H4 (cell line): Measurements from ENCODE around the gene VAMP8. TPM values are rescaled to one million over a fixed set of nuclear protein-coding genes. Genes with fewer than 3 reads are reported as not detected.

ENCODE experiments used
- DNase-seq: peaks from one replicate; pipeline ENCODE4 v3.0.0-alpha.2; 2015; ENCODE audit warnings: low spot score
- total RNA-seq: library from RNA; depleted of rRNA; stranded (reverse); fragments of >200 nt; shearing (Covaris generic); gene quantifications from 2 replicates; pipeline ENCODE4 v1.2.3, GENCODE V29; 2014; rRNA removed

Gene VAMP8
- total RNA-seq, 1 experiment from 2014 or later = 1.3 TPM

GRCh38 chr2:85619617-85620016 lies 42.2 kb downstream of the VAMP8 start:
- DNase-seq = no peak

DNA sequence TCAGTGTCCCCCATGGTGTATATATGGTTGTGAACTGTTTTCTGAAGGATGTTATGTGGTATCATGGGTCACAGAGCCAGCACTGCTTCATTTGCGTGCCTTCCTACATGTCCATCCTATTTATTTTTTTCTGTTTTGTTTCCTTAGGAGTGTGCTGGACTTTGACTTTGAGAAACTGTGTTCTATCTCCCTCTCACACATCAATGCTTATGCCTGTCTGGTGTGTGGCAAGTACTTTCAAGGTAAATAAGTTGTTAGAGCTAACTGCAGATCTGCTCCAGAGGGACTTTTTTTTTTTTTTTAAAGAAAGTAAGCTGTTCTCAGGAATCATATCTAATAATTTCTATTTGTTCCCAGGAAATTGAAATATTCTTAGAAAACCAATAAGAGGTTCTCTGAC lies 44.0 kb downstream of the VAMP8 start:
- DNase-seq = no peak

- DNase-seq = no peak
Measured at GRCh38 chr2:85623991-85624390, 46.6 kb downstream of the VAMP8 start.

- no peak for DNase-seq
Measured at GRCh38 chr2:85628658-85629057, 51.3 kb downstream of the VAMP8 start.

- no peak for DNase-seq
Measured at GRCh38 chr2:85631316-85631715, 53.9 kb downstream of the VAMP8 start.

Other genes starting within 250 kb of the VAMP8 start
- gene TGOLN2, start 249.6 kb upstream of the VAMP8 start, total RNA-seq = 62.7 and 80.1 TPM in 2 replicates
- gene RETSAT, start 223.1 kb upstream of the VAMP8 start, total RNA-seq = 13.1 and 14.1 TPM in 2 replicates
- gene ELMOD3, start 222.8 kb upstream of the VAMP8 start, total RNA-seq = 14.3 and 14.6 TPM in 2 replicates
- gene CAPG, start 167.2 kb upstream of the VAMP8 start, total RNA-seq = 286 and 301 TPM in 2 replicates
- not detected in 2 replicates for gene SH2D6, start 158.9 kb upstream of the VAMP8 start, total RNA-seq
- gene MAT2A, start 38.4 kb upstream of the VAMP8 start, total RNA-seq = 30.6 and 52.6 TPM in 2 replicates
- gene GGCX, start 16.1 kb upstream of the VAMP8 start, total RNA-seq = 36.8 and 44.7 TPM in 2 replicates
- gene VAMP5, start 6.8 kb downstream of the VAMP8 start, total RNA-seq = 0.77 and 1.8 TPM in 2 replicates
- 286 and 303 TPM in 2 replicates for gene RNF181, start 18.2 kb downstream of the VAMP8 start, total RNA-seq
- gene TMEM150A, start 25.1 kb downstream of the VAMP8 start, total RNA-seq = 10.2 and 11.1 TPM in 2 replicates
- 18.8 and 20.1 TPM in 2 replicates for gene C2orf68, start 34.5 kb downstream of the VAMP8 start, total RNA-seq
- gene USP39, start 38.6 kb downstream of the VAMP8 start, total RNA-seq = 73.4 and 81.2 TPM in 2 replicates
- gene SFTPB, start 90.6 kb downstream of the VAMP8 start, total RNA-seq = not detected in 2 replicates
- gene GNLY, start 116.8 kb downstream of the VAMP8 start, total RNA-seq = not detected in 2 replicates
- gene ATOH8, start 176.4 kb downstream of the VAMP8 start, total RNA-seq = 13.1 and 13.6 TPM in 2 replicates